Spleen (tissue), 7 donors: ENCODE data around the gene MFAP3L.

Source experiments
- POLR2A ChIP-seq, 3 donors: fragments of 450-650 bp; IDR thresholded peaks; one replicate each; pipeline ENCODE4 v1.5.1; 2017; ENCODE audit warnings: antibody characterized with exemption in 3 of 3, mild to moderate bottlenecking in 1 of 3
- TF ChIP-seq, protein P1 (sequence below), 11 experiments: fragments of 200-600 bp in 7 of 11; fragments of 450-650 bp in 4 of 11; sonication (generic) in 4 of 11; IDR thresholded peaks in 8 of 11; conservative IDR thresholded peaks in 3 of 11; 1 replicate in 7 of 11; 2 replicates in 4 of 11; pipeline versions ENCODE4 v1.4.0 to v1.8.0; 2016 to 2021; ENCODE audit warnings: antibody characterized with exemption in 11 of 11, inconsistent platforms in 4 of 11, mild to moderate bottlenecking in 1 of 11
- donor health status: DM: no; HTN: no; CAD: no; lungs with moderate emphysema.
- donor health status: DM: no; HTN: no; CAD: no.
- donor health status: DM: no; HTN: no; CAD: no.

DNA sequence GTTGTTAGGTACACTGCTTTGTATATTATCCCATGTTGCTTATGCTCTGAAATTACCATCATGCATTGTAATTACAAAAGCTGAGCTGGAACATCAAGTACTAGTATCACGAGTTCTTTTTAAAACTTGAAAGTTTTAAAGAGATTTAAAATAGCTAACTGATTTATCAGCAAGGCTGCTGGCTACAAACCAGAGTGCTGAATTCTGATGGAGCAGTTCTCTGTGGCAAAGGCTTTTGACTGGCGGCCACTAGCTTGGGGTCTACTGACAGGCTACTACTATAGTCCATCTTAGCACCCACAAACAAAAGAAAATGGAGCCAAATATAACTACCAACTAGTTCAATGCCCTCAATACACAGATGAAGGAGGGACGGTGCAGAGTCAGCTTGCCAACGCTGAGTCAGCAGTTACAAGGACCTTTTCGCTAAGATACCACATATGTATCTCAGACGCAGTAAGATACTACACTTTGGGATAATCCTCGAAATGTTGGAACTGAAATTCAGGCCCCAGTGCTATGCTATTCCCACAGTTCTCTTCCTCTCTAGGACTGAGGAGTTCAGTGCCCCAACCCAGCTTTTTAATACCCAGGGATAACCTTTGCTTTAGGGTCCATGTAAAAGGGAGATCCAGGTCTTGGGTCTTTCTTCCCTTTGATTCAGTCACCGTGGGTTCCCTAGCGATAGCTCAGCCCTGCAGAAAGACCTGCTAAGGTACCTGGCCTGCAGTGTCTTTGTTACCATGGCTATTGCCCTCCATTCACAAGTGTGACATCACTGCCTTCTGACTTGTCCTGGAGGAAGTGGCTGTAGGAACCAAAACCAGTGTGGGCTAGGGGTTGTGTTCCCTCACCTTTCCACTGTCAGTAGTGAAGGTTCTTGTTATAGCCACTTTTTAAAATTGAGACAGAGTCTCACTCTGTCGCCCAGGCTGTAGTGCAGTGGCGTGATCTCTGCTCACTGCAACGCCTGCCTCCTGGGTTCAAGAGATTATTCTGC is 22.8 kb downstream of the MFAP3L start:
- TF ChIP-seq, protein P1, sequence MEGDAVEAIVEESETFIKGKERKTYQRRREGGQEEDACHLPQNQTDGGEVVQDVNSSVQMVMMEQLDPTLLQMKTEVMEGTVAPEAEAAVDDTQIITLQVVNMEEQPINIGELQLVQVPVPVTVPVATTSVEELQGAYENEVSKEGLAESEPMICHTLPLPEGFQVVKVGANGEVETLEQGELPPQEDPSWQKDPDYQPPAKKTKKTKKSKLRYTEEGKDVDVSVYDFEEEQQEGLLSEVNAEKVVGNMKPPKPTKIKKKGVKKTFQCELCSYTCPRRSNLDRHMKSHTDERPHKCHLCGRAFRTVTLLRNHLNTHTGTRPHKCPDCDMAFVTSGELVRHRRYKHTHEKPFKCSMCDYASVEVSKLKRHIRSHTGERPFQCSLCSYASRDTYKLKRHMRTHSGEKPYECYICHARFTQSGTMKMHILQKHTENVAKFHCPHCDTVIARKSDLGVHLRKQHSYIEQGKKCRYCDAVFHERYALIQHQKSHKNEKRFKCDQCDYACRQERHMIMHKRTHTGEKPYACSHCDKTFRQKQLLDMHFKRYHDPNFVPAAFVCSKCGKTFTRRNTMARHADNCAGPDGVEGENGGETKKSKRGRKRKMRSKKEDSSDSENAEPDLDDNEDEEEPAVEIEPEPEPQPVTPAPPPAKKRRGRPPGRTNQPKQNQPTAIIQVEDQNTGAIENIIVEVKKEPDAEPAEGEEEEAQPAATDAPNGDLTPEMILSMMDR (IDR thresholded peaks at IDR 0.05 in 8 of 11, conservative IDR thresholded peaks at IDR 0.05 in 3 of 11), result no peak
- TF ChIP-seq POLR2A (IDR thresholded peaks at IDR 0.05), result no peak
